SKM-1 treated with dmso at 0.1 percent for 144 hours (cell line): Measurements from ENCODE around the gene ARHGAP23.
A peak's percentile ranks its signal among the peaks of the same experiment; 100 is the strongest.
"Not testable (repeated sequence)": the region's sequence is repeated elsewhere in the genome, so short reads cannot be mapped to it uniquely, and the experiment has no call there.

Experiments
- DNase-seq: peaks from one replicate; lab custom pipeline; 2025; ENCODE audit not compliant: unreplicated experiment; lab: John Stamatoyannopoulos, UW

The ARHGAP23 gene

DNA sequence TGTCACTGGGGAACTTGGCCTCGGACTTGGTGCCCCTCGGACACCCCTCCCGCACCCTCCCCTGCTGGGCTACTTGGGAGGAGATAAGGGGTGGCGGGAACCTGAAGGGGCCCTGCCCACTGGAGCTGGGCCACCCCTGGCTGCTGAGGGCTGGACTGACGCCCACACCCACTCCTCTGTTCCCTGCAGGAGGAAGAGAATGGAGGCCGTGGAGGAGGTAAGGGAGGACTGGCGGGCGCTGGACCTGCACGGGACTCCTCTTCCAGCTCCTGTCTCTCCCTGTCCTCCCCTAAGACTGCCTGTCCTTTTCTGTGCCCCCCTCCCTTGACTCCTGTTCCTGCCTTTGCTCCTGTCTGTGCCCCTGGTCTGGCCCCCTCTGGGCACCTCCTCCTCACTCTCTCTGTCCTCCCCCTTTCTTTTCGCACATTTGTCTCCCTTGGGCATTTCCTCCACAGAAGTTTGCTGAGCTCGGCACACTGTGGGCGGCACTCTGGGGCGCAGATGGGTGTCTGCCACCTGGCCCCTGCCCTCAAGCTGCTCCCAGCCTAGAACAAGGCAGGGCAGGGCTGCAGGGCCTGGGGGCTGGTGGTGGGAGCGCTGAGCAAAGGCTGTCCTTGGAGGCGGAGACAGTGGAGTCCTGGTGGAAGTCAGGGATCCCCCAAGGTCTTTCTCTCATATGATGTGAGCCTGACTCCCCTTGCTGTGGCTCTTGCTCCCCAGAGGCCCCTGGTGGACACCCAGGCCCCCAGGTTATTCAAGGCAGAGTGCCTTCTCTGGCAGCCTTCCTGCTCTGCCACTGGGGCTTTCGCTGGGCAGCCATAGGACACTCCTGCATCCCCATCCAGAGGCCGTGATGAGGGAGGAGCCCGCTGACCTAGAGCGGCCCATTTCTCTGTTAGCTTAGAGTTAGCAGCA, 32.7 kb downstream of the ARHGAP23 start:
- no peak for DNase-seq

DNA sequence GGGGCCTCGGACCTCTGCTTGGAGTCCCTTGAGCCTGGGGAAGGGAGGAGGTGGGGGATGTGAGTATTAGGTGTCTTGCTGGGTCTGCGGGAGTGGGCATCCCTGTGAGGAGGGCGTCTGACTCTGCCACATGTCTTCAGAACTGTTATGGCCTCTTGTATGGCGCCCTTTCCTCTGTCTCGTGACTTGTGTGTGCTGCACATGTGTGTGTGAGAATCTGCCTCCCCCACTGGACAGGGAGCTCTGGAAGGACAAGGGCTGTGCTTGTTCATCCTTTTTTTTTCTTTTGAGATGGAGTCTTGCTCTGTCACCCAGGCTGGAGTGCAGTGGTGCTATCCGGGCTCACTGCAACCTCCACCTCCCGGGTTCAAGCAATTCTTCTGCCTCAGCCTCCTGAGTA, 33.4 kb downstream of the ARHGAP23 start:
- DNase-seq = no peak

DNA sequence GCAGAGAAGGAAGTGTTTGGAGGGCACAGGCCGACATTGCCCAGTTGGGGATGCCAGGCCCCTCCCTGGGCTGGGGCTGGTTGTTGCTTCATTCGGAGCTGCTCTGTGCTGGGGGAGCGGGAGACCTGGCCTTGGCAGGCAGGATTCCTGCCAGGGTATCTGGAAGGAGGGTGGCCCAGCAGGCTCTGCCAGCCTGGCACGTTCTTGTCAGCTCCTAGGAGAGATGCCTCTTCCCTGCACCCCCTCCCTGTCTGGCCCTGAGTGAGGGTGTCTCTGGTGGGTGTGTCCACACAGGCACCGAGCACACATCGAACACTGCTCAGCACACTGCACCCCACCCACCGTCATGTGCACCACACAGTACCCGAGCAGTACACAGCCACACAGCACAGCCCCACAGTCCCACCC, 35.2 kb downstream of the ARHGAP23 start:
- DNase-seq = no peak

DNA sequence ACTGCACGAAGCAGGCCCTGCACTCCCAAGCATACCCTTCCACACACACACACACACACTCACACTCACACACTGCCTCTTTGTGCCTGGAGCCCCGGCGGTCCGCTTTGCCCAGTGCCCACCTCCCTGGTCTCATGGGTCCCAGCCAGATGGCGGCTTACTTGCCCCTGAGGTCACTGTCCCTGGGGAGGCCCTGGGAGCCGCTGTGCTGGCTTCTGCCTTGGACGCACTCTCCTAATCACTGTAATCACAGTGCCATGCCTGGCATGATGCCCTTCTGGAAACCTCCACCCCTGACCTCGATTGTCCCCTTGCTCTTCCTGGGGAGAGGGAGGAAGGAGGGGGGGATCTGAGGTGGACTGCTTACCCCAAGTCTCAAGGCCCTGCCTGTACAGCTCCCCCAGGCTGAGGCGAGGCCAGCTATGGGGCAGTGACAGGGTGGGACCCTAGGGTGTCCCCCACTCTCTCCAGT, 36.0 kb downstream of the ARHGAP23 start:
- DNase-seq = no peak

DNA sequence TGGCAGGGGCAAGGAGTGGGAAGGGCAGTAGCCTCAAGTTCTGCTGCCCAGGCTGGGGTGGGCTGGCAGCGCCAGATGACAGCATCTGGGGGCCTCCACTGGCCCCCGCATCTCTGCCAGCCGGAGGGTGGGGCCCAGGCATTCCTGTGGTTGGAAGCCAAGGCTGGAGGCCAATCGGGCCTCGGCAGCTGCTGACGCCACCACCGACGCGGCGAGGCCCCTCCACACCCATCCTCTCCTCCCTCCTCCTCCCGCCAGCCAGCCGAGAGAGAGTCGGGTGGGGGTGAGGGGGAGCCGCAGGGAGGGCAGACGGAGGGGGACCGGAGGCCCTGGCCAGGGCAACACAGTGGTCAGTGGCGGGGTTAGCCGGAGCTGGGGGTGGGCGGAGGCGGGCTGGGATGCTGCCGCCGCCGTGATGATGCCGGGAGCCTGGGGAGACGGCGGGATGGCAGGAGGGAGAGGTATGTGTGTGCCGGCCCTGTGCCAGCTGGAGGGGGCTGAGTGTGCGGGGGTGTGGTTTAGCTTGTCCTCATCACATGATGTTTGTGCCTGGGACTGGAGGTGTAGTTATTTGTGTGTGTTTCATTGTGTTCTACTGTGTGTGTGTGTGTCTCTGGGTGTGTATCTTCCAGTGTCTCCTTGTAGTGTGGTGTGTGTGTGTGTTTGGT, 36.6 kb downstream of the ARHGAP23 start:
- DNase-seq = no peak

DNA sequence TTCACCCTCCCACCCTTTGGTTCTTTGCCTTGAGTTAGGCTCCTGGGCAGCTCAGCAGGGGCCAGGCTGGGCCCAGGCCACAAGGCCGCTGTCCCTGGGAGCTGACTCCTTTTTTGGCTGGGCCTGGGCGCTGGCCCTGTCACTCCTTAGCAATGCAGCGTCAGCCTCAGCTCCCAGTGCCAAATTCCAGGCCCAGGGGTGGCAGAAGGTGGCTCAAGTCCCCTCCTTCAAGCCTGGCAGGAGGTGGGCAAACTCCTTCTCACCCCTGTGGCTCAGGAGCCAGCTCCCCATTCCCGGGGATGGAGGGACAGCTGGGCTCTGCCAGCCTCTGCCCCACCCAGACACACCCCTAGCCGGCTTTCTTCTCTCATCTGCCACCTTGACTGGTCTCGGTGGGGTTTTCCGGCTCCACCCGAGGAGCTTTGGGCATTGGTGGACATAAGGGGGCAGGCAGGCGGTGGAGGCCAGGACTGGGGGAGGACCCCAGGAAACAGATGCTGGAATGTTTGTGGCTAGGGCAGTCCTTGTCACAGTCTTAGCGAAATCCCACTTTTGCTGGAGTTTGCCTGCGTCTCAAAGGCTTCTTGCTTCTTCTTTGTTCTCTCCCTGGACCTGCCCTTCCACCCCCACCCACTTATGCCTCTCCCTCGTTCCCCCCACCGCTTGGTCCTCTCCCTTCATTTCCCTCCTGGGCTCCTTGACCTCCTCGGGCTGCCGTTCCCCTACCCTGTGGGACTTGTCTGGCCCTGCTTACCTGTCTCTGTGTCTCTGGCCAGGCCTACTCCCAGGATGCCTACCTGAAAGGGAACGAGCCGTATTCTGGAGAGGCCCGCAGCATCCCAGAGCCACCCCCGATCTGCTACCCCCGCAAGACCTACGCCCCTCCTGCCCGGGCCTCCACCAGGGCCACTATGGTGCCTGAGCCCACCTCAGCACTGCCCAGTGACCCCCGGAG, 37.4 kb downstream of the ARHGAP23 start:
- DNase-seq = no peak

DNA sequence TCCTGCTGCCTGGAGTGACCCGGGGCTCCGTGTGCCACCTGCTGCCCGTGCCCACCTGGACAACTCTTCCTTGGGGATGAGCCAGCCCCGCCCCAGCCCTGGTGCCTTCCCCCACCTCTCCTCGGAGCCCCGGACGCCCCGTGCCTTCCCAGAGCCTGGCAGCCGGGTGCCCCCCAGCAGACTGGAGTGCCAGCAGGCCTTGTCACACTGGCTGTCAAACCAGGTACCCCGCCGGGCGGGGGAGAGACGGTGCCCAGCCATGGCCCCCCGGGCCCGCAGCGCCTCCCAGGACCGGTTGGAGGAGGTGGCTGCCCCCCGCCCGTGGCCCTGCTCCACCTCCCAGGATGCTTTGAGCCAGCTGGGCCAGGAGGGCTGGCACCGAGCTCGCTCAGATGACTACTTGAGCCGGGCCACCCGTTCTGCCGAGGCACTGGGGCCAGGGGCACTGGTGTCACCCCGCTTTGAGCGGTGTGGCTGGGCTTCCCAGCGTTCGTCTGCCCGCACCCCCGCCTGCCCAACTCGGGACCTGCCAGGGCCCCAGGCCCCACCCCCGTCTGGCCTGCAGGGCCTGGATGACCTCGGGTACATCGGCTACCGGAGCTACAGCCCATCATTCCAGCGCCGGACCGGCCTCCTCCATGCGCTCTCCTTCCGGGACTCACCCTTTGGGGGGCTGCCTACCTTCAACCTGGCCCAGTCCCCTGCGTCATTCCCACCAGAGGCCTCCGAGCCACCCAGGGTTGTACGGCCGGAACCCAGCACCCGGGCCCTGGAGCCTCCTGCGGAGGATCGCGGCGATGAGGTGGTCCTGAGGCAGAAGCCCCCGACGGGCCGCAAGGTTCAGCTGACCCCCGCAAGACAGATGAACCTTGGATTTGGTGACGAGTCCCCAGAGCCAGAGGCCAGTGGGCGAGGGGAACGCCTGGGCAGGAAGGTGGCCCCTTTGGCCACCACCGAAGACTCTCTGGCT, 38.4 kb downstream of the ARHGAP23 start:
- no peak for DNase-seq

DNA sequence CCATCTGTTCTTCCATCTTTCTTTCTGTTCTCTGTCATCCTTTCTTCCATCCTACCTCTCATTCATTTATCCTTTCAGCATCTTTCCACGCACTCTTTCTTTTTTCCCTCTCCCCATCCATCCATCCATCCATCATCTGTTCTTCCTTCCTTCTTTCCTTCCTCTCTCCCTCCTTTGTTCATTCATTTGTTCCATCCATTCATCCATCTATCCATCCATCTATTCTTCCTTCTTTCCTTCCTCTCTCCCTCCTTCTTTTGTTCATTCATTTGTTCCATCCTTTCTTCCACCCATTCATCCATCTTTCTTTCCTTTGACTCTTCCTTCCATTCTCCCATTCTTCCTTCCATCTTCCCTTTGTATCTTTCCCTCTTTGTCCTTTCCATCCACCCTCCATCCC, 39.2 kb downstream of the ARHGAP23 start:
- DNase-seq = no peak

DNA sequence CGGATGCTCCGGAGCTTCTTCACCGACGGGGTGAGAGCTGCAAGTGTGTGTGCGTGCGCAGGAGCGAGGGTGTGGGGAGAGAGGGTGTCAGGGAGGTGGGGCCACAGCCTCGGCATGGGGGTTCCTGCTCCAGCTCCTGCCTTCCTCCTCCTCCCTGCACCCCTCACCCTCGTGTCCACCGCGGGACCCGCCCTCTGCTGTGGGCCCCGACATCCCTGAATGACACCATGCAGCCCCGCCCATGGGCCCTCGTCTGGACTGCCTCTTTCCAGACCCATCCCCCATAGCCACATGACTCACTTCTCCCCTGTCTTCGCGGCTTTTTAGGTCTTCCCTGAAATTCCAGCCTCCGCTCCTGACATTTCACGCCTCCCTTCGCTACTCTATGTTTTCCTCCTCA, 41.6 kb downstream of the ARHGAP23 start:
- DNase-seq = no peak

DNA sequence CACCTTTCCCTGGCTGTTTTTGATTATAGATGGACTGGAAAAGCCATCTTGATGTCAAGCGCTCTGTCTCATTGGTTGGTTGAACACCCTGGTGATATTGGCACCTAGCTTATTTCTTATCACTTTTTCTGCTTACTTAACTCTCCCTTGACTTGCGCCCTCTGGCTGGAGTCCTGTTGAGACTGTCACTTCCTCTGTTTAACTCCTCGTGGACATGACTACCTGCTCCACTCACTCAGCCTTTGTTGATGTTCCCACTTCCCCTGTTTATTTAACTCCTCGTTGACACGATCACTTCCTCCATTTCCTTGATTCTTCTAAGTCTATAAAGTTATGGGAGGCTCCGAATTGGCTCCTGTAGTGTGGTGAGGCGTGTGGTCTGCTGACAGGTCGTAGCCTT, 43.0 kb downstream of the ARHGAP23 start:
- DNase-seq = not testable (repeated sequence)

DNA sequence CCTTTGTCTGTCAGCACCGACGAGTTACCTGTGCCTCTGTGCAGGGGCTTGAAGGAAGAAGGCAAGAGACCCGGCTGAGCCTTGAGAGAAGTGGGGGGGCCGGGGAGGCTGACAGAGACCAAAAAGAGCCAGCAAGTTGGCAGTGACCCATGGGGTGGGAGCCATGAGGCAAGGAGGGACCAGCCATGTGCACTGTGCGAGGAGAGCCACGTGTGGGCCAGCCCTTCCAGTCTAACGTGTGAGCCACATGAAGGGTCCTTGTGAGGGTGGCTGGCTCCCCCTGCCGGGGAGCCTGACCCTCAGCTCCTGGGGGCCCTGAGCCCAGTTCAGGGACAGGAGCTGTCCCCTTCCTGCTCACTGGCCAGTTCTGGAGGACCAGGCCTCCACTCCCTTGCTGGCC, 46.4 kb downstream of the ARHGAP23 start:
- not testable (repeated sequence) for DNase-seq

DNA sequence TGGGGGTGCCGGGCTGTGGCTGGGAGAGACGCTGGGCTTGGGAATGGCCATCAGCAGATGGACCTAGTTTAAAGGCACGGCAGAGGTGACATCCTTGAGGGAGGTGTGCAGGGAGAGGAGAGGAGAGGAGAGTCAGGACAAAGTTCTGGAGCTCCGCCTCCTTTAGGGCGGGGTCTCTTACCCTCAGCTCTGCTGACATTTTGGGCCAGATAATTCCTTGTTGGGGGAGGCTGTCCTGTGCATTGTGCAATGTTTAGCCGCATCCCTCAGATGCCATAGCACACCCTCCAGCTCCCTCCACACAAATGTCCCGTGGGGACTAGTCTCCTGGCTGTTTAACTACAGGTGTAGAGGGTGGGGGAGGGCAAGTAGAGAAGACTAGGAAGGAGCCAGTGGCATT, 48.3 kb downstream of the ARHGAP23 start:
- DNase-seq = no peak

DNA sequence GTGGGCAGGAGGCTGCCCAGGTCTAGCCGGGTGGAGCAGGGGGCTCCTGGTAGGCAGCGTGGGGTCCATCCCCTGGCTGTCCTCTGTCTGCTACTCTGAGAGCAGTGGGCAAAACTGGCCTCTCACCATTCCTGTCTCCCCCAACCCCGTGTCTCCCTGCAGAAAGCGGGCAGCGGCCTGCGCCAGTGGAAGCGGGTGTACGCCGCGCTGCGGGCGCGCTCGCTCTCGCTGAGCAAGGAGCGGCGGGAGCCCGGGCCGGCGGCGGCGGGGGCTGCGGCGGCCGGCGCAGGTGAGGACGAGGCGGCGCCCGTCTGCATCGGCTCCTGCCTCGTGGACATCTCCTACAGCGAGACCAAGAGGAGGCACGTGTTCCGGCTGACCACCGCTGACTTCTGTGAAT, 49.2 kb downstream of the ARHGAP23 start:
- not testable (repeated sequence) for DNase-seq

DNA sequence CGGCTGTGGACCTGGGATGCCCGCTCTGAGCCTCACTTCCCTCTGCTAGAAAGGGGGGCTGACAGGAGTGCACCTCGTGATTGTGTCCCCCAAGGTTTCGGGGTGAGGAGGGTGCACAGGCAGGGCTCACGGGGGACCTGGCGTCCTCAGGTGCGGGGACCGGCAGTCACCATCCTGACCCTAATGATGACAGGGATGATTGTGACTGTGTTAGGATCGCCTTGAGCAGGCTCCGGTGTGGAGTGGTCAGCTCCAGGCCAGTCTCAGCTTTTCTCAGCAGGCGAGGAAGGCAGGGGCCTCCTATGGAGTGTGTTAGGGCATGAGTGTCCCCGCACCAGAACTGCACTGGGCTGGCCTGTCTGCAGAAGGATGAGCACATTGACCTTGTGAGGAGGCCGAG, 49.7 kb downstream of the ARHGAP23 start:
- not testable (repeated sequence) for DNase-seq

DNA sequence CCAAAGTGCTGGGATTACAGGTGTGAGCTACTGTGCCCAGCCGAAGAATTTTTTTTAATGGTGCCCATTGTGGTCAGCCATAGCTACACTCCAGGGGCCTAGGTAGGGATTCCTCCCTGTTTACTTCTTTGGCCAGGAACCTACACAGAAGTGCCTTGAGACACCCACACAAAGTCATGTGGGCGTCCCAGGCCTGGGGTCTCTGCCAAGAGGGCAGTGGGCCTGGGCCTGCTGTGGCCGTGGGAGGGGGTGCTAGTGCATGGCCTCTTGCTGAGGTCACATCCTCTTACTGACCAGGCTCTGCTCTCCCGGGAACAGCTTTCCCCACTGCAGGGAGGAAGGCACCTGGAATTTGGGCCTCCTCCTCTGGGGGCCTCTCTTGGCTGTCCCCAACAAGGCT, 50.4 kb downstream of the ARHGAP23 start:
- DNase-seq = not testable (repeated sequence)

DNA sequence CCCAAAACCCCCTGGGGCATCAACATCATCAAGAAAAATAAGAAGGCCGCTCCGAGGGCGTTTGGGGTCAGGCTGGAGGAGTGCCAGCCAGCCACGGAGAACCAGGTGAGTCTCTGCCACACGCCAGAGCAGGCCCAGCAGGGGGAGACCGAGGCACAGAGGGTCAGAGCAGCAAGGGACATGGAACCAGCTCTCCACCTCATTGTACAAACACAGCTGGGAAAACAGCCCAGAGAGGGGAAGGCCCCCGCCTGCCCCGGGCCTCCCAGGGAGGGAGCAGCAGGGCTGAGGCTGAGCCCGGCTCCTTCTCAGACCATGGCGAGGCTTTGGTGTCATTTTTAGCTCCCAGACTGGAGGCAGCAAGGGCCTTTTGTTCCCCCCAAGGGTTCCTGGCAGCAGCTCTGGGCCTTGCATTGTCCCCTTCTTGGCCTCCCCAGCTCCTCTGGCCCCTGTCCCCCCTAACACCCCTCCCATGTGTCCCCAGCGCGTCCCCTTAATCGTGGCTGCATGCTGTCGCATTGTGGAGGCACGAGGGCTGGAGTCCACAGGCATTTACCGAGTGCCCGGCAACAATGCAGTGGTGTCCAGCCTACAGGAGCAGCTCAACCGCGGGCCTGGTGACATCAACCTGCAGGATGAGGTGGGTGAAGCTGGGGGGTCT, 53.9 kb downstream of the ARHGAP23 start:
- DNase-seq = not testable (repeated sequence)

DNA sequence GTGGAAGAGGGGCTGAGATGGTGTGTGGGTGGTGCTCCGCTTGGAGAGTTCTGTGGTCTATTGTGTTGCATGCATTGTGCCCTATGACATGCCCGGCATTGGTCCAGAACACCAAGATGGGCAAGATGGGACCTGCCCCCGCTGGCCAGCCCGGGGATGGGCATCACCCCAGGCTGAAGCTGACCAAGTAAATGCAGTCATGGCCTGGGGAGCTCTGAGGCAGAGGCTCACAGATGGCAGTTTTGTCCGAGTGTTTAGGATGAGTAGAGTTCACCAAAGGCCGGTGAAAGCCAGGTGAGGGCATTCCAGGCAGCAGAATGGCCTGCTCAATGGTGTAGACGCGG, 54.4 kb downstream of the ARHGAP23 start:
- DNase-seq = not testable (repeated sequence)

DNA sequence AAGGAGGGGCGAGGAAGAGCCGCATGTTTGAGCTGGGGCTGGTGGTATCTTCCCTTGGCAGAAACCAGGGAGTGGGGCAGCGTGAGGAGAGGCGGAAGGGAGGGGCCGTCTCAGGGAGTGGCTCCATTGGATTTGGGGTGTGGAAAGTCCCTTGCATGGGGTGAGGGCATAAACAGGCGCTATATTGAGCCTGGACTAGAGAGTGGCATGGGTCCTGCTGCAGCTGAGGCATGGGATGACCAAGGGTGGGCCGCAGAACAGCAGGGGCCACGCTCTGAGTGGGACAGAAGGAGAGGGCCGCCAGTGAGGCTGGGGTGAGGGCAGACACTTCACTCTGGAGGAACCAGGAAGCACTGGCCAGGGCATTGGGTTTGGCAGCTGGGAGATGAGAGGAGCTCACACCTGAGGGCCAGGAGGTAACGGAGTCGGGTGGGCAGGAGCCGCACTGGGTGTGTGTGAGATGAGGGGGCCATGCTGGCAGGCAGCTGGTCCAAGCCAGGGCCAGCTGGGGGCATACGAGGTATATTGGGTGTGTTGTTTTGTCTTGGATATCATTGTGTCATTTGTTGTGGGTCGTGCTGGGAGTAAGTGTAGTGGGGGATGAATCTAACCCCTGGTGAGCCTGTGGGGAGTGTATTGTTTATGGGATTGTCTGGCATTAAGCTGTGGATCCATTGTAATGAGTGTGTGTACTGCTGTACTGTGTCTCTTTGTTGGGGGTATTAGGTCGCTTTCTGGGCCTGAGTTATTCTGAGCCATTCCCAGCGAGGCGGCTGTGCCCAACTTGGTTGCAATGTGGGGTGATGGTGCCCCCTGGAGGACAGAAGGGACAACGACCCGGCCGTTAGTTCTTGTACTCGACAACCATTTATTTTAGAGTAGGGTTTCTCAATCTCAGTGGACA, 56.2 kb downstream of the ARHGAP23 start:
- peak; percentile 25 for DNase-seq

DNA sequence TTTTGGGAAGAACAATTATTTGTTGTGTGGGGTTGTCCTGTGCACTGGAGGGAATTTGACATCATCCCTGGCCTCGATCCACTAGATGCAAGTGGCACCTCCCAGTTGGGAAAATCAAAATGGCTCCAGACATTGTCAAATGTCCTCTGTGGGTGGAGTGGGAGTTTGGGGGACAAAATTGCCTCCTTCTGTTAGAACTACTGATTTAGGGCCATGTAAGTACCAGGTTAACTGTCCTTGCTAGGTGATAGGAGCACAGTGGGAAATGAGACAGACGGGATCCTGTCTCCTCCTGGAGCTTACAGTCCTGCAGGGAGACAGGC, 56.8 kb downstream of the ARHGAP23 start:
- DNase-seq = no peak
